H9 (cell line): ENCODE data around the gene SCOC. TPM values are rescaled to one million over a fixed set of nuclear protein-coding genes. Genes with fewer than 3 reads are reported as not detected.

ENCODE experiments used
- DNase-seq: peaks from one replicate; pipeline ENCODE4 v3.0.0-alpha.2; 2017
- H2AFZ ChIP-seq: one replicate; pipeline ENCODE4 v1.6.1; 2013; ENCODE audit warnings: mild to moderate bottlenecking, low read length, control low read depth, moderate library complexity
- H2AK5ac ChIP-seq: 2 replicates; pipeline ENCODE4 v1.6.1; 2013; ENCODE audit warnings: low read length, control low read depth, mixed read lengths; ENCODE audit not compliant: insufficient read length
- H2BK120ac ChIP-seq: one replicate; pipeline ENCODE4 v1.6.1; 2013; ENCODE audit warnings: low read depth, mild to moderate bottlenecking, low read length, control low read depth, inconsistent platforms; ENCODE audit not compliant: poor library complexity, severe bottlenecking
- H2BK12ac ChIP-seq: 2 replicates; pipeline ENCODE4 v1.6.1; 2013; ENCODE audit warnings: low read length, control low read depth, mixed read lengths, low read depth; ENCODE audit not compliant: insufficient read length
- H2BK15ac ChIP-seq: 2 replicates; pipeline ENCODE4 v1.6.1; 2013; ENCODE audit warnings: low read depth, low read length, control low read depth
- H2BK20ac ChIP-seq: one replicate; pipeline ENCODE4 v1.6.1; 2013; ENCODE audit warnings: low read depth, mild to moderate bottlenecking, low read length, control low read depth, inconsistent platforms; ENCODE audit not compliant: poor library complexity, severe bottlenecking
- H2BK5ac ChIP-seq: 2 replicates; pipeline ENCODE4 v1.6.1; 2013; ENCODE audit warnings: low read length, control low read depth, mixed read lengths; ENCODE audit not compliant: insufficient read length
- H3K14ac ChIP-seq: 2 replicates; pipeline ENCODE4 v1.6.1; 2013; ENCODE audit warnings: low read length, control low read depth; ENCODE audit not compliant: insufficient read depth
- H3K18ac ChIP-seq: 2 replicates; pipeline ENCODE4 v1.6.1; 2013; ENCODE audit warnings: low read depth, mild to moderate bottlenecking, mixed read lengths, low read length, control low read depth; ENCODE audit not compliant: insufficient read length
- H3K23ac ChIP-seq: 2 replicates; pipeline ENCODE4 v1.6.1; 2013; ENCODE audit warnings: low read length, control low read depth, mixed read lengths, low read depth; ENCODE audit not compliant: insufficient read length
- H3K23me2 ChIP-seq: 2 replicates; pipeline ENCODE4 v1.6.1; 2013; ENCODE audit warnings: low read depth, mild to moderate bottlenecking, mixed read lengths, low read length, control low read depth; ENCODE audit not compliant: insufficient read length, poor library complexity, severe bottlenecking
- H3K27ac ChIP-seq: 2 replicates; pipeline ENCODE4 v1.5.1; 2013; ENCODE audit warnings: low read length, control low read depth, mixed read lengths, low read depth; ENCODE audit not compliant: insufficient read length
- H3K27me3 ChIP-seq: 2 replicates; pipeline ENCODE4 v1.6.1; 2013; ENCODE audit warnings: low read length, control low read depth, inconsistent platforms; ENCODE audit not compliant: insufficient read depth
- H3K4ac ChIP-seq: 2 replicates; pipeline ENCODE4 v1.6.1; 2013; ENCODE audit warnings: low read depth, mild to moderate bottlenecking, control low read depth, inconsistent platforms, low read length, moderate library complexity
- H3K4me1 ChIP-seq: 2 replicates; pipeline ENCODE4 v1.6.1; 2013; ENCODE audit warnings: low read length, control low read depth, inconsistent platforms; ENCODE audit not compliant: insufficient read depth
- H3K4me2 ChIP-seq: 2 replicates; pipeline ENCODE4 v1.6.1; 2013; ENCODE audit warnings: low read length, control low read depth, mixed read lengths; ENCODE audit not compliant: insufficient read length, insufficient read depth
- H3K56ac ChIP-seq: 2 replicates; pipeline ENCODE4 v1.6.1; 2013; ENCODE audit warnings: low read depth, mild to moderate bottlenecking, mixed read lengths, low read length, control low read depth; ENCODE audit not compliant: insufficient read length
- H3K79me1 ChIP-seq: 2 replicates; pipeline ENCODE4 v1.6.1; 2013; ENCODE audit warnings: low read depth, mild to moderate bottlenecking, moderate library complexity, low read length, control low read depth, inconsistent platforms; ENCODE audit not compliant: insufficient read depth, poor library complexity, severe bottlenecking
- H3K79me2 ChIP-seq: 2 replicates; pipeline ENCODE4 v1.6.1; 2013; ENCODE audit warnings: low read length, control low read depth, inconsistent platforms; ENCODE audit not compliant: insufficient read depth
- H3K9ac ChIP-seq: 2 replicates; pipeline ENCODE4 v1.6.1; 2013; ENCODE audit warnings: low read length, control low read depth, mixed read lengths; ENCODE audit not compliant: insufficient read length; ENCODE audit errors: extremely low read depth
- H3K9me3 ChIP-seq: one replicate; pipeline ENCODE4 v1.6.1; 2013; ENCODE audit warnings: low read depth, low read length, inconsistent platforms; ENCODE audit not compliant: control insufficient read depth
- H3T11ph ChIP-seq: one replicate; pipeline ENCODE4 v1.6.1; 2013; ENCODE audit warnings: mild to moderate bottlenecking, low read length, control low read depth, inconsistent platforms
- H4K20me1 ChIP-seq: one replicate; pipeline ENCODE4 v1.6.1; 2013; ENCODE audit not compliant: control insufficient read depth, insufficient read length, insufficient read depth
- H4K5ac ChIP-seq: 2 replicates; pipeline ENCODE4 v1.6.1; 2013; ENCODE audit warnings: low read depth, mild to moderate bottlenecking, mixed read lengths, low read length, control low read depth; ENCODE audit not compliant: insufficient read length
- H4K8ac ChIP-seq: replicated peaks from 2 replicates; pipeline ENCODE4 v1.6.1; 2013; ENCODE audit warnings: low read length, control low read depth, mixed read lengths, low read depth; ENCODE audit not compliant: insufficient read length
- H4K91ac ChIP-seq: 2 replicates; pipeline ENCODE4 v1.6.1; 2013; ENCODE audit warnings: low read depth, mild to moderate bottlenecking, moderate library complexity, mixed read lengths, low read length, control low read depth; ENCODE audit not compliant: insufficient read length
- H3K27ac Mint-ChIP-seq, 3 experiments: 2 replicates in 2 of 3; 3 replicates in 1 of 3; pipeline ENCODE4 v1.8.0; 2020 to 2021; ENCODE audit warnings: mixed read lengths in 3 of 3, mild to moderate bottlenecking in 1 of 3, moderate library complexity in 1 of 3
- H3K27me3 Mint-ChIP-seq: 2 replicates; pipeline ENCODE4 v1.8.0; 2021; ENCODE audit warnings: low read depth, mild to moderate bottlenecking, moderate library complexity, mixed read lengths
- H3K36me3 Mint-ChIP-seq, 3 experiments: 2 replicates in 2 of 3; 3 replicates in 1 of 3; pipeline ENCODE4 v1.8.0; 2020 to 2021; ENCODE audit warnings: low read depth in 3 of 3, mixed read lengths in 3 of 3; ENCODE audit not compliant: insufficient read depth in 1 of 3
- H3K4me1 Mint-ChIP-seq, 2 experiments: 2 replicates each; pipeline ENCODE4 v1.8.0; 2020; ENCODE audit warnings: mixed read lengths in 2 of 2
- H3K4me3 Mint-ChIP-seq, 2 experiments: 2 replicates in 1 of 2; 3 replicates in 1 of 2; pipeline ENCODE4 v1.8.0; 2020 to 2021; ENCODE audit warnings: mild to moderate bottlenecking in 2 of 2, mixed read lengths in 2 of 2, moderate library complexity in 1 of 2
- H3K9me3 Mint-ChIP-seq, 2 experiments: 2 replicates in 1 of 2; 3 replicates in 1 of 2; pipeline ENCODE4 v1.8.0; 2020; ENCODE audit warnings: mild to moderate bottlenecking in 2 of 2, mixed read lengths in 2 of 2, moderate library complexity in 1 of 2
- CTCF ChIP-seq: fragments of 200-600 bp; sonication (generic); conservative IDR thresholded peaks from 3 replicates; pipeline ENCODE4 v1.8.0; 2021; ENCODE audit warnings: antibody characterized with exemption, mild to moderate bottlenecking
- WGBS: extraction: QIAGEN DNeasy Blood & Tissue Kit; methylation state at CpG from one replicate; pipeline ENCODE4 v1.1.7; 2013; ENCODE audit warnings: missing lambda C conversion rate, low lambda C conversion rate, mixed read lengths; ENCODE audit not compliant: insufficient read length; ENCODE audit errors: extremely low coverage; 5-methylcytosine and 5-hydroxymethylcytosine counted together
- total RNA-seq: library from RNA; stranded (reverse); gene quantifications from 2 replicates; pipeline ENCODE4 v1.2.1, GENCODE V29; 2021

The SCOC gene
- total RNA-seq, 1 experiment from 2014 or later: 29.4 TPM

- Histone ChIP-seq H2BK120ac (no peak overlapping the region), H3T11ph (no peak overlapping the region), H2BK12ac (no peak overlapping the region), H3K23me2 (no peaks in the 10 kb centered on the region), H2BK5ac (no peak overlapping the region), H2AK5ac (no peak overlapping the region), H4K20me1 (no peaks in the 10 kb centered on the region), H3K79me1 (no peaks in the 10 kb centered on the region), H4K91ac (no peak overlapping the region), H3K18ac (no peak overlapping the region), H3K79me2 (no peaks in the 10 kb centered on the region), H2BK20ac (no peak overlapping the region), H3K23ac (no peak overlapping the region), H3K4me2 (no peak overlapping the region), H3K14ac (no peak overlapping the region), H2BK15ac (no peak overlapping the region), H4K5ac (no peak overlapping the region), H4K8ac (no peak overlapping the region), H3K4me1 (no peaks in the 10 kb centered on the region), H3K56ac (no peak overlapping the region), H2AFZ (no peak overlapping the region), H3K27me3 (no peaks in the 10 kb centered on the region), H3K4ac (no peak overlapping the region), H3K27ac (no peak overlapping the region), H3K9me3 (no peaks in the 10 kb centered on the region), H3K9ac (no peak overlapping the region)
- whole genome bisulfite sequencing: no CpG with 5 or more reads among the region's 3 CpGs
- Mint-ChIP-seq H3K27me3 (peaks cover 31% of the 10 kb centered on the region), H3K4me3 (no peak overlapping the region), H3K36me3 (no peaks in the 10 kb centered on the region), H3K9me3 (no peaks in the 10 kb centered on the region), H3K27ac (no peak overlapping the region; a peak in 1 of 7 replicates), H3K4me1 (peaks cover 3 to 4% of the 10 kb centered on the region in 2 experiments; a peak in 3 of 4 replicates)
- TF ChIP-seq CTCF: no peak
- DNase-seq: no peak
Observed at GRCh38 chr4:140368686-140369085, 4.8 kb upstream of the SCOC start.
